Measurements from ENCODE around the gene MTMR3.
A peak's percentile ranks its signal among the peaks of the same experiment; 100 is the strongest.
"Not testable (repeated sequence)": the region's sequence is repeated elsewhere in the genome, so short reads cannot be mapped to it uniquely, and the experiment has no call there.

The MTMR3 gene

DNA sequence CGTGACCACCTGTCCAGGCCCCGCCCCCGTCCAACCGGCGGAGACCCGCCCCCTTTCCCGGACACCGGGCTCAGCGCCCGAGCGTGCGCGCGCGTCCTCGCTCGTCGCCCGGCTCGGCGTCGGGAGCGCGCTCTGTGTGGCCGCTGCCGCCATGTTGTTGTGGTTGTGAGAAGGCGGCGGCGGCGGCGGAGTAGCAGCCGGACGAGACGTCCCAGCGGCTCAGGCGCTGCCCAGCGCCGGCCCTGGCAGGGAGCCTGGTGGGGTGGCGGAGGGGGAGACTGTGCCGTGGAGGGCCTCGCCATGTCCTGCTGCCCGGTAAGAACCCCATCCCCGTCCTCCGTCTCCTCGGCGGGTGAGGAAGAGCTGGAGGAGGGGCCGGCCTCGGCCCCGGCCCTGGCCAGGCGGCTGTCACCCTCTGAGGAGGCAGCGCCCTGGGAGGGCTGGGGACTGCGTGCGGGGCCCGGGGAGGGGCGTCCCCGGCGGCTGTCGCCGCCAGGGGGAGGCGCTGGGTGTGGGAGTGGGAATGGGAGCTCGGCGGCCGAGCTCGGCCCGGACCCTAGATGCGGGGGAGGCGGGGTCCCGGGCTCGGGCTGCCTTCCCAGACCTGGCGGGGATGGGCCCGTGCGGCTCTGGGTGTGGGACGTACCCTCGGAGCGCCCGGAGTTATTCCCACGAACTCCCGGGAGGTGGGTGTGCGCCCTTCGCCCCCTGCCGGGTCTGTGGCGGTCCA, at the start of gene MTMR3:
Gene MTMR3 (plus strand): TSS at position 130 of the 730 bp plus-strand sequence. CDS start 87,886 bp downstream, outside the sequence.
- TF ChIP-seq, protein P1, sequence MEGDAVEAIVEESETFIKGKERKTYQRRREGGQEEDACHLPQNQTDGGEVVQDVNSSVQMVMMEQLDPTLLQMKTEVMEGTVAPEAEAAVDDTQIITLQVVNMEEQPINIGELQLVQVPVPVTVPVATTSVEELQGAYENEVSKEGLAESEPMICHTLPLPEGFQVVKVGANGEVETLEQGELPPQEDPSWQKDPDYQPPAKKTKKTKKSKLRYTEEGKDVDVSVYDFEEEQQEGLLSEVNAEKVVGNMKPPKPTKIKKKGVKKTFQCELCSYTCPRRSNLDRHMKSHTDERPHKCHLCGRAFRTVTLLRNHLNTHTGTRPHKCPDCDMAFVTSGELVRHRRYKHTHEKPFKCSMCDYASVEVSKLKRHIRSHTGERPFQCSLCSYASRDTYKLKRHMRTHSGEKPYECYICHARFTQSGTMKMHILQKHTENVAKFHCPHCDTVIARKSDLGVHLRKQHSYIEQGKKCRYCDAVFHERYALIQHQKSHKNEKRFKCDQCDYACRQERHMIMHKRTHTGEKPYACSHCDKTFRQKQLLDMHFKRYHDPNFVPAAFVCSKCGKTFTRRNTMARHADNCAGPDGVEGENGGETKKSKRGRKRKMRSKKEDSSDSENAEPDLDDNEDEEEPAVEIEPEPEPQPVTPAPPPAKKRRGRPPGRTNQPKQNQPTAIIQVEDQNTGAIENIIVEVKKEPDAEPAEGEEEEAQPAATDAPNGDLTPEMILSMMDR (conservative IDR thresholded peaks at IDR 0.05; ENCODE audit: low read depth, low read length): peak; percentile 32; the same call in 1 of the 2 replicates
- no peaks in the 10 kb centered on the region for H3K27me3 ChIP-seq (ENCODE audit: insufficient read depth, low read depth)
- peaks cover 42% of the 10 kb centered on the region; the same call in 1 of the 2 replicates for H3K79me2 ChIP-seq (ENCODE audit: insufficient read depth, low read depth)
- H3K36me3 ChIP-seq (ENCODE audit: insufficient read depth): no peaks in the 10 kb centered on the region
- H3K4me2 ChIP-seq: peak within 1 kb of the TSS; percentile 79
- H2AFZ ChIP-seq (ENCODE audit: low read depth): peak within 1 kb of the TSS; percentile 76
- H3K27ac ChIP-seq: peak within 1 kb of the TSS; percentile 75
- no peaks in the 10 kb centered on the region for H4K20me1 ChIP-seq (ENCODE audit: insufficient read depth)
- peak within 1 kb of the TSS; percentile 84 for H3K9ac ChIP-seq
- peaks cover 11% of the 10 kb centered on the region for H3K4me1 ChIP-seq (ENCODE audit: low read depth, poor library complexity, severe bottlenecking)
- H3K4me3 ChIP-seq (IDR thresholded peaks at IDR 0.05; ENCODE audit: insufficient read depth, low read depth, low read length): no peak within 1 kb of the TSS

DNA sequence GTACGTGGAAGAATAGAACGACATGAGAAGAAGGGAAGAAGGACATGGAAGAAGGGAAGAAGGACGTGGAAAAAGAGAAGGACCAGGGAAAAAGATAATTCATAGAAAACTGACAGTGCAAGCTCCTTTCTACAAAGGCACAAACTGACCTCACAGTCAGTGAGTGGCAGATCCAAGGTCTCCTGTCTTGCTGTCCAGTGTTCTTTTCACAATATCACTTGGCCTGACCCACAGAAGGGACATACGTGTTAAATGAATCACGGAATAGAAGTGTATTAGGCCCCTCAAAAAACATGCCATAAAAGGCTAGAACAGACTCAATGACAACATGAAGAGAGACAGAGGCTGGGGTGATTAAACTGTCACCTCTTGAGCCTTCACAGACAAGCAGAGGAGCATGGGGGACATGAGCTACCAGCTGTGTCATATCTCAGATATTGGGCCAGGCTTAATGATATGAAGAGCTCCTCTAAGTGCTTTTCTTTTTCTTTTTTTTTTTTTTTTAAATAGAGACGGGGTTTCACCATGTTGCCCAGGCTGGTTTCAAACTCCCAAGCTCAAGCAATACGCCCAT, 49.5 kb upstream of the MTMR3 start:
- Histone ChIP-seq H3K9ac (no peak overlapping the region), H3K27ac (no peak overlapping the region), H3K79me2 (ENCODE audit: insufficient read depth, low read depth) (peaks cover 19% of the 10 kb centered on the region; the same call in 1 of the 2 replicates), H3K4me3 (IDR thresholded peaks at IDR 0.05; ENCODE audit: insufficient read depth, low read depth, low read length) (no peak overlapping the region), H3K27me3 (ENCODE audit: insufficient read depth, low read depth) (no peaks in the 10 kb centered on the region), H2AFZ (ENCODE audit: low read depth) (no peak overlapping the region), H3K4me2 (no peak overlapping the region), H4K20me1 (ENCODE audit: insufficient read depth) (no peaks in the 10 kb centered on the region), H3K4me1 (ENCODE audit: low read depth, poor library complexity, severe bottlenecking) (peaks cover 1% of the 10 kb centered on the region), H3K36me3 (ENCODE audit: insufficient read depth) (no peaks in the 10 kb centered on the region)
- TF ChIP-seq, protein P1 (conservative IDR thresholded peaks at IDR 0.05; ENCODE audit: low read depth, low read length): no peak

DNA sequence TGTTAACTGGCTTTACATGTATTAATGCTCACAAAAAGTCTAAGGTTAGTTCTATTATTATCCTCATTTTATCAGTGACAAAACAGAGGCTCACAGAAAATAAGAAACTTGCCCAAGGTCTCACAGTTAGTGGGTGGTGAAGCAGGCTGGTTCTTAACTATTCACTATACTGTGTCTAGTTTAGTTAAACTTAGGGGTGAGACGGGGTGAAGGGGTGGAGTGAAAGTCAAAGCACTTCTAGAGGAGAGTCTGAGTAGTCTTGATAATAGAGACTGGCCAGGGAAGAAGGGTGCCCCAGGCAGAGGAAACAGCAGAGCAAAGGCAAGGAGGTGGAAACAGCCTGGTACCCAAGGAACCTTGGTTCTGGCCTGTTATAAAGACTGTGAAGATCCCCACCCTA, 48.9 kb upstream of the MTMR3 start:
- Histone ChIP-seq H3K79me2 (ENCODE audit: insufficient read depth, low read depth) (peaks cover 19% of the 10 kb centered on the region; the same call in 1 of the 2 replicates), H3K4me2 (no peak overlapping the region), H3K9ac (no peak overlapping the region), H4K20me1 (ENCODE audit: insufficient read depth) (no peaks in the 10 kb centered on the region), H3K36me3 (ENCODE audit: insufficient read depth) (no peaks in the 10 kb centered on the region), H3K27ac (no peak overlapping the region), H3K4me3 (IDR thresholded peaks at IDR 0.05; ENCODE audit: insufficient read depth, low read depth, low read length) (no peak overlapping the region), H3K27me3 (ENCODE audit: insufficient read depth, low read depth) (no peaks in the 10 kb centered on the region), H3K4me1 (ENCODE audit: low read depth, poor library complexity, severe bottlenecking) (peaks cover 7% of the 10 kb centered on the region), H2AFZ (ENCODE audit: low read depth) (no peak overlapping the region)
- TF ChIP-seq, protein P1 (conservative IDR thresholded peaks at IDR 0.05; ENCODE audit: low read depth, low read length): no peak

DNA sequence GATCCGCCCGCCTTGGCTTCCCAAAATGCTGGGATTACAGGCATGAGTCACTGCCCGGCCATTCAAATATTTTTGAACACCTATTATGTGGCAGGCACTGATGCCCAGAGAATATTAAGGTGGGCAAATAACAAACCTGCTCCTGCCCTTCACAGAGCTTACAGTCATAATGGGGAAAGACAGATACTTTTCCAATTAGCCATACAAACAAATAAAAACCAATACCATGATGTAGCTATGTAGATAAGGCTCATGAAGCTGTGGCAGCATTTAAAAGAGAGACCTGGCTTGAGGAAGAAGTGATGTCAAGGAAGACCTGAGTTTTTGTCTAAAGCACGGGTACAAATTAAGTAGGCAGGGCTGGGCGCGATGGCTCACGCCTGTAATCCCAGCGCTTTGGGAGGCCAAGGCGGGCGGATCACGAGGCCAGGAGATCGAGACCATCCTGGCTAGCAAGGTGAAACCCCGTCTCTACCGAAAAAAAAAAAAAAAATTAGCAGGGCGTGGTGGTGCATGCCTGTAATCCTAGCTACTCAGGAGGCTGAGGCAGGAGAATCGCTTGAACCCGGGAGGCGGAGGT, 46.1 kb upstream of the MTMR3 start:
- not testable (repeated sequence) for H3K36me3 ChIP-seq (ENCODE audit: insufficient read depth); H3K4me3 ChIP-seq (IDR thresholded peaks at IDR 0.05; ENCODE audit: insufficient read depth, low read depth, low read length); H4K20me1 ChIP-seq (ENCODE audit: insufficient read depth); H3K4me1 ChIP-seq (ENCODE audit: low read depth, poor library complexity, severe bottlenecking); H3K9ac ChIP-seq; H2AFZ ChIP-seq (ENCODE audit: low read depth); H3K27ac ChIP-seq; H3K27me3 ChIP-seq (ENCODE audit: insufficient read depth, low read depth)
- peak overlapping the region; percentile 66 for H3K4me2 ChIP-seq
- H3K79me2 ChIP-seq (ENCODE audit: insufficient read depth, low read depth): peaks cover 19% of the 10 kb centered on the region; the same call in 1 of the 2 replicates
